Measurements from ENCODE around the gene PLS3. TPM values are rescaled to one million over a fixed set of nuclear protein-coding genes. Genes with fewer than 3 reads are reported as not detected.

PLS3 gene
- 286 and 307 TPM in 2 replicates for total RNA-seq
- long read RNA-seq, transcript PLS3-209 (16 exons, 3,037 nt), result minor isoform, 8 of 2,692 reads
- long read RNA-seq, transcript PLS3-202 (16 exons, 3,280 nt), result major isoform, 2,455 of 2,692 reads
- long read RNA-seq, partial matches to known transcripts, result 116 of 2,692 reads
- long read RNA-seq, other reads (novel, unspliced or antisense), result 113 of 2,692 reads

GRCh38 chrX:115560978-115561604 lies at the start of gene PLS3:
PLS3 (plus strand) TSS chrX:115561174; CDS start chrX:115610251, 49,077 bp downstream.
- Mint-ChIP-seq H3K4me1 (peaks cover 40% of the 10 kb centered on the region), H3K9me3 (no peaks in the 10 kb centered on the region)

GRCh38 chrX:115518113-115518512 lies 42.9 kb upstream of the PLS3 start:
- Mint-ChIP-seq H3K27ac (ENCODE audit: unreplicated experiment) (no peak overlapping the region), H3K36me3 (ENCODE audit: low read depth) (no peaks in the 10 kb centered on the region), H3K4me3 (no peak overlapping the region), H3K27me3 (ENCODE audit: low read depth) (no peaks in the 10 kb centered on the region), H3K4me1 (no peaks in the 10 kb centered on the region), H3K9me3 (no peaks in the 10 kb centered on the region)
- TF ChIP-seq, protein P1, sequence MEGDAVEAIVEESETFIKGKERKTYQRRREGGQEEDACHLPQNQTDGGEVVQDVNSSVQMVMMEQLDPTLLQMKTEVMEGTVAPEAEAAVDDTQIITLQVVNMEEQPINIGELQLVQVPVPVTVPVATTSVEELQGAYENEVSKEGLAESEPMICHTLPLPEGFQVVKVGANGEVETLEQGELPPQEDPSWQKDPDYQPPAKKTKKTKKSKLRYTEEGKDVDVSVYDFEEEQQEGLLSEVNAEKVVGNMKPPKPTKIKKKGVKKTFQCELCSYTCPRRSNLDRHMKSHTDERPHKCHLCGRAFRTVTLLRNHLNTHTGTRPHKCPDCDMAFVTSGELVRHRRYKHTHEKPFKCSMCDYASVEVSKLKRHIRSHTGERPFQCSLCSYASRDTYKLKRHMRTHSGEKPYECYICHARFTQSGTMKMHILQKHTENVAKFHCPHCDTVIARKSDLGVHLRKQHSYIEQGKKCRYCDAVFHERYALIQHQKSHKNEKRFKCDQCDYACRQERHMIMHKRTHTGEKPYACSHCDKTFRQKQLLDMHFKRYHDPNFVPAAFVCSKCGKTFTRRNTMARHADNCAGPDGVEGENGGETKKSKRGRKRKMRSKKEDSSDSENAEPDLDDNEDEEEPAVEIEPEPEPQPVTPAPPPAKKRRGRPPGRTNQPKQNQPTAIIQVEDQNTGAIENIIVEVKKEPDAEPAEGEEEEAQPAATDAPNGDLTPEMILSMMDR (conservative IDR thresholded peaks at IDR 0.05), result no peak
- no peak for DNase-seq (ENCODE audit: low read depth, low spot score)

More at GRCh38 chrX:115560978-115561604, at the start of gene PLS3:
- DNase-seq (ENCODE audit: low read depth, low spot score), result peak; percentile 78
- peak within 1 kb of the TSS; percentile 98 for H3K27ac Mint-ChIP-seq (ENCODE audit: unreplicated experiment)
- peak within 1 kb of the TSS; percentile 100 for H3K4me3 Mint-ChIP-seq
- TF ChIP-seq, protein P1 (conservative IDR thresholded peaks at IDR 0.05), result no peak
- no peaks in the 10 kb centered on the region for H3K27me3 Mint-ChIP-seq (ENCODE audit: low read depth)
- no peaks in the 10 kb centered on the region for H3K36me3 Mint-ChIP-seq (ENCODE audit: low read depth)

DNA sequence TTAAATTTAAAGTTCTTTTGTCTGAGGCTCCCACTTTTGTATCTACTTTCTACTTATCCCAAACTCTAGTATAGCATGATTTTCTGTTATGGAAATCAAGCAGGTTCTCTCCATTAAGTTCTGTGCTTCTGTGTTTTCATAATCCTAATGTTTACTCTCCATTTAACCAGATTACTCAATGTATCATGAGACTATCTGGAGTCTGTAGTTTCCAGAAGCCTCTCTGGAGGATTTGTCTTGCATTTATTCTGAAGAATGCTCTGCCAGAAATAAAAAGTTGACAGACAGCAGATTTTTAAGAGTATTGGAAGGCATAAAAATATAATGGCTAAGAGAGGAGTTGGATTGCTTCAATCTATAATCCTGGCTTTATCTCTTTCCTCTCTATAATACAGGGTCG lies 39.2 kb upstream of the PLS3 start:
- DNase-seq (ENCODE audit: low read depth, low spot score), result no peak
- no peaks in the 10 kb centered on the region for H3K9me3 Mint-ChIP-seq
- TF ChIP-seq, protein P1 (conservative IDR thresholded peaks at IDR 0.05), result no peak
- H3K27ac Mint-ChIP-seq (ENCODE audit: unreplicated experiment), result no peak overlapping the region
- no peaks in the 10 kb centered on the region for H3K4me1 Mint-ChIP-seq
- H3K27me3 Mint-ChIP-seq (ENCODE audit: low read depth), result no peaks in the 10 kb centered on the region
- H3K4me3 Mint-ChIP-seq, result no peak overlapping the region
- H3K36me3 Mint-ChIP-seq (ENCODE audit: low read depth), result no peaks in the 10 kb centered on the region

DNA sequence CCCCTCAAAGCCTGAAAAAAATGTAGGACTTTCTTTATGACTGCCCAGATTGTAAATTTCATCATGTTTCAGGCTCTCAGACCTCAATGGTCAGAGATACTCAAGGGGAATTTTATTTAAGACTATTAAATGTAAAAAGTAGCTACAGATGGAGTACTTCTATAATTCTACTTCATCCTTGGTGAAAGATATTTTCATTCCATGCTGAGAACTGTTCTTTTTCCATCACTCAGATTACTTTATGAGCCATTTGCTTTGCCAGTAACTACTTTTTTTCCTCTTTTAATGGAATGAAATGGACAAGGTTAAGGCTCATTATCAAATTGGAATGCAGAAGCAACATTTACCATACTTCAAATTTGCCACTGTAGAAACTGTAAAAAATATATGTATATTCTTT lies 38.0 kb upstream of the PLS3 start:
- DNase-seq (ENCODE audit: low read depth, low spot score), result no peak
- Mint-ChIP-seq H3K27me3 (ENCODE audit: low read depth) (no peaks in the 10 kb centered on the region), H3K27ac (ENCODE audit: unreplicated experiment) (no peak overlapping the region), H3K4me3 (no peak overlapping the region), H3K9me3 (no peaks in the 10 kb centered on the region), H3K36me3 (ENCODE audit: low read depth) (no peaks in the 10 kb centered on the region), H3K4me1 (peaks cover 4% of the 10 kb centered on the region)
- TF ChIP-seq, protein P1 (conservative IDR thresholded peaks at IDR 0.05), result no peak

DNA sequence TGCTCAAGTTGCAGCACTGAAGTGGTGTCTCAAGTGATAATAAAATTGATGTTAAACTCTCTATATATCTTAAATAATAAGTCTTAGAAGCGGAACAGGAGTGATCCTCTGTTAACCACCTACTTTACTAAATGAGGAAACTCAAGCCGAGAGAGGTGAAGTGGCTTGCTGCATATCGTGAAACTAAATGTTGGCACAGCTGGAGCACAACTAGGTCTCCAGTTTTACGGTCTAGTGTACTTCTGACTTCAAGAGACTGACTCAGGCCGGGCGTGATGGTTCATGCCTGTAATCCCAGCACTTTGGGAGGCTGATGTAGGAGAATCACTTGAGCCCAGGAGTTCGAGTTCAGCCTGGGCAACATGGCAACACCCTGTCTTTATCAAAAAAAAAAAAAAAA lies 35.5 kb upstream of the PLS3 start:
- H3K9me3 Mint-ChIP-seq, result no peaks in the 10 kb centered on the region

More for the DNA sequence above, 35.5 kb upstream of the PLS3 start:
- Mint-ChIP-seq H3K4me1 (peaks cover 24% of the 10 kb centered on the region), H3K4me3 (no peak overlapping the region), H3K27ac (ENCODE audit: unreplicated experiment) (no peak overlapping the region), H3K36me3 (ENCODE audit: low read depth) (no peaks in the 10 kb centered on the region), H3K27me3 (ENCODE audit: low read depth) (no peaks in the 10 kb centered on the region)
- TF ChIP-seq, protein P1 (conservative IDR thresholded peaks at IDR 0.05), result no peak
- DNase-seq (ENCODE audit: low read depth, low spot score), result no peak

Data from neural crest cell (in vitro differentiated cells).